ENCODE measurements around the gene BTBD16.

The BTBD16 gene

GRCh38 chr10:122271076-122271475 lies at the start of gene BTBD16:
TSS of gene BTBD16 (plus strand) at chr10:122271296. CDS start at chr10:122275082, 3,786 bp downstream.
- peak in 4 of 14 donors; percentile 3 to 44 (median 12) for DNase-seq

- no peak for DNase-seq
These were observed 49.1 kb upstream of the BTBD16 start for GRCh38 chr10:122221958-122222357.

- DNase-seq = no peak
These were observed 48.5 kb upstream of the BTBD16 start for GRCh38 chr10:122222638-122223037.

GRCh38 chr10:122224159-122224558 lies 46.9 kb upstream of the BTBD16 start:
- no peak for DNase-seq

GRCh38 chr10:122225330-122225729 lies 45.8 kb upstream of the BTBD16 start:
- no peak for DNase-seq

- DNase-seq = no peak
These were observed 43.3 kb upstream of the BTBD16 start for GRCh38 chr10:122227754-122228153.

- DNase-seq = no peak
These were observed 41.4 kb upstream of the BTBD16 start for GRCh38 chr10:122229666-122230065.

- DNase-seq = peak in 1 of 14 donors; percentile 34
These were observed 40.9 kb upstream of the BTBD16 start for GRCh38 chr10:122230222-122230621.

- DNase-seq = no peak
These were observed 38.3 kb upstream of the BTBD16 start for GRCh38 chr10:122232769-122233168.

- no peak for DNase-seq
These were observed 37.2 kb upstream of the BTBD16 start for GRCh38 chr10:122233857-122234348.

- DNase-seq = no peak
These were observed 36.7 kb upstream of the BTBD16 start for GRCh38 chr10:122234416-122234815.

GRCh38 chr10:122236690-122237306 lies 34.3 kb upstream of the BTBD16 start:
- DNase-seq = no peak

GRCh38 chr10:122237331-122237990 lies 33.6 kb upstream of the BTBD16 start:
- no peak for DNase-seq

- no peak for DNase-seq
These were observed 31.4 kb upstream of the BTBD16 start for GRCh38 chr10:122239578-122240257.

GRCh38 chr10:122240401-122240800 lies 30.7 kb upstream of the BTBD16 start:
- DNase-seq = no peak

GRCh38 chr10:122241836-122242235 lies 29.3 kb upstream of the BTBD16 start:
- no peak for DNase-seq

GRCh38 chr10:122243550-122243949 lies 27.5 kb upstream of the BTBD16 start:
- no peak for DNase-seq

- no peak for DNase-seq
These were observed 26.8 kb upstream of the BTBD16 start for GRCh38 chr10:122244001-122244975.

GRCh38 chr10:122245136-122245535 lies 26.0 kb upstream of the BTBD16 start:
- no peak for DNase-seq

- no peak for DNase-seq
These were observed 25.2 kb upstream of the BTBD16 start for GRCh38 chr10:122245897-122246296.

GRCh38 chr10:122246830-122247520 lies 24.1 kb upstream of the BTBD16 start:
- DNase-seq = no peak
